Cardiac fibroblast (primary cell): ENCODE results near the gene DPF1.

Experiments
- DNase-seq, 2 donors: peaks; one replicate each; pipeline versions ENCODE4 v3.0.0 to v3.0.0-alpha.2; 2010; ENCODE audit warnings: low read depth in 2 of 2
- H3K4me3 ChIP-seq, 2 donors: replicated peaks in 1 of 2; 1 replicate in 1 of 2; 2 replicates in 1 of 2; pipeline ENCODE4 v1.5.1; 2011; ENCODE audit warnings: low read depth in 2 of 2, low read length in 2 of 2, mild to moderate bottlenecking in 2 of 2, moderate library complexity in 1 of 2
- TF ChIP-seq, protein P1 (sequence below): IDR thresholded peaks from one replicate; pipeline ENCODE4 v1.5.1; 2011; ENCODE audit warnings: low read depth, mild to moderate bottlenecking, low read length, inconsistent platforms

The DPF1 gene

DNA sequence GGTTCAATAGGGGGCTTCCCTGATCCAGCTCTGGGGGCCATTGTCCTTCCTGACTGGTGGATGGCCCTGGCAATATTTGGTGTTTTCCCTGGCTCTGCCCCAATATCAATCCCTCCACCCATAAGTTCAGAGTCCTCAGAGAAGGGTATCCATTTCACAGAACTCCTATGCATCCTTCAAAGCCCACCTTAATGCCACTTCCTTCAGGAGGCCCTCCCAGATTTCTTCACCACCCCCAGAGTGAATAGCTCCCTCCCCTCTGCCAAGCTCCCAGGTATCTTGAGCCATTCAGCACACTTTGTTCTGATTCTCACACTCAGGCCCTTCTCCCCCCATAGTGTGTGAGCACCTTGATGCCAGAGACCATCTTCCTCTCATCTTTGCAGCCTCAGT, 26.4 kb upstream of the DPF1 start:
- DNase-seq, result no peak

DNA sequence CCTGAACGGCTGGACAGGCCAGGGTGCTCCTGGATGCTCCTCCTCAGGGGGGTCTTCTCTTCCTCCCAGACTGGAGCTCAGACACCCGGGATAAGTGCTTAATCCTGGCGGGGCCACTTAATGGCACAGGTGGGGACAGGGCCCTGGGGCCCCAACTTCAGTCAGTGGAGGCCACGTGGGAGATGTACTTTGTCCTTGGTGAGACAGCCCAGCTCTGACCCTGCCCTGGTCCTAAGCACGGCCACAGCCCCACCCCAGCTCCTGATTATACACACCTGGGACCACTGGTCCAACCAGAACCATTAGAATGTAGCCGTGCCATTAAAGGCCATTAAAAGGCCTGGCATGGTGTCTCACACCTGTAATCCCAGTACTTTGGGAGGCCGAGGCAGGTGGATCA, 24.4 kb upstream of the DPF1 start:
- TF ChIP-seq, protein P1, sequence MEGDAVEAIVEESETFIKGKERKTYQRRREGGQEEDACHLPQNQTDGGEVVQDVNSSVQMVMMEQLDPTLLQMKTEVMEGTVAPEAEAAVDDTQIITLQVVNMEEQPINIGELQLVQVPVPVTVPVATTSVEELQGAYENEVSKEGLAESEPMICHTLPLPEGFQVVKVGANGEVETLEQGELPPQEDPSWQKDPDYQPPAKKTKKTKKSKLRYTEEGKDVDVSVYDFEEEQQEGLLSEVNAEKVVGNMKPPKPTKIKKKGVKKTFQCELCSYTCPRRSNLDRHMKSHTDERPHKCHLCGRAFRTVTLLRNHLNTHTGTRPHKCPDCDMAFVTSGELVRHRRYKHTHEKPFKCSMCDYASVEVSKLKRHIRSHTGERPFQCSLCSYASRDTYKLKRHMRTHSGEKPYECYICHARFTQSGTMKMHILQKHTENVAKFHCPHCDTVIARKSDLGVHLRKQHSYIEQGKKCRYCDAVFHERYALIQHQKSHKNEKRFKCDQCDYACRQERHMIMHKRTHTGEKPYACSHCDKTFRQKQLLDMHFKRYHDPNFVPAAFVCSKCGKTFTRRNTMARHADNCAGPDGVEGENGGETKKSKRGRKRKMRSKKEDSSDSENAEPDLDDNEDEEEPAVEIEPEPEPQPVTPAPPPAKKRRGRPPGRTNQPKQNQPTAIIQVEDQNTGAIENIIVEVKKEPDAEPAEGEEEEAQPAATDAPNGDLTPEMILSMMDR, result no peak
- no peak for DNase-seq
- no peak overlapping the region for H3K4me3 ChIP-seq

More for the DNA sequence above, 26.4 kb upstream of the DPF1 start:
- H3K4me3 ChIP-seq, result no peak overlapping the region
- TF ChIP-seq, protein P1, result no peak

DNA sequence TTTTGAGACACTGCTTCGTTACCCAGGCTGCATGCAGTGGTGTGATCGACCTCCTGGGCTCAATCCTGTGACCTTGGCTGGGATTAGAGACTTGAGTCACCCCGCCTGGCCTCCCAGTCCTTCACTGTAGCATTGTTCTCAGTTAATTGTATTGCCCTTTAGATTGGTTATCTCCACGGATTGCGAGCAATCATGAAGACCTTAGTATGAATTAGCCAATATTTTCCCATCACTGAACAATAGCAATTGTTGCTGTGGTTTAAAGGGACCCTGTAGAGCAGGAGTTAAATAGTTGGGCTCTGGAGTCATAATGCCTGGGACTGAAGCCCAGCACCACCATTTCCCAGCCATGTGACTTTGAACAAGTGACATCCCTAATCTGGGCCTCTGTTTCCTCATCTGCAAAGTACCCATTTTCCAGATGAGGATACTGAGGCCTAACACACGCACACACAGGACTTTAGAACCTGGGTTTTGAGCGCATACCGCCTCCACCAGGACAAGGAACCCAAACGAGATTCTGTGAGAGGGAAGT, 23.8 kb upstream of the DPF1 start:
- DNase-seq, result peak; percentile 76 to 88
- TF ChIP-seq, protein P1, result no peak
- no peak overlapping the region for H3K4me3 ChIP-seq

DNA sequence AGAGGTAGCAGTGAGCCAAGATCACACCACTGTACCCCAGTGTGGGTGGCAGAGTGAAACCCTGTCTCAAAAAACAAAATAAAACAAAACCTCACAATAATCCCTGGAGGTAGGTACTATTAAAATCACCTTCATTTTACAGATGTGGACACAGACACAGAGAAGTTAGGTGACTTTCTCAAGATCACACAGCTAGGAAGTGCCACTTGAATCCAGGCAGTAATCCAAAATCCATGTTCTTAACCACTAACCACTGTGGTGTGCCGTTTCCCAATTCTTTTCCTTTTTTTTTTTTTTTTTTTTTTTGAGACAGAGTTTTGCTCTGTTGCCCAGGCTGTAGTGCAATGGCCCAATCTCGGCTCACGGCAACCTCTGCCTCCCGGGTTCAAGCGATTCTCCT, 23.1 kb upstream of the DPF1 start:
- H3K4me3 ChIP-seq, result no peak overlapping the region
- TF ChIP-seq, protein P1, result no peak
- peak; percentile 54 to 60 for DNase-seq

DNA sequence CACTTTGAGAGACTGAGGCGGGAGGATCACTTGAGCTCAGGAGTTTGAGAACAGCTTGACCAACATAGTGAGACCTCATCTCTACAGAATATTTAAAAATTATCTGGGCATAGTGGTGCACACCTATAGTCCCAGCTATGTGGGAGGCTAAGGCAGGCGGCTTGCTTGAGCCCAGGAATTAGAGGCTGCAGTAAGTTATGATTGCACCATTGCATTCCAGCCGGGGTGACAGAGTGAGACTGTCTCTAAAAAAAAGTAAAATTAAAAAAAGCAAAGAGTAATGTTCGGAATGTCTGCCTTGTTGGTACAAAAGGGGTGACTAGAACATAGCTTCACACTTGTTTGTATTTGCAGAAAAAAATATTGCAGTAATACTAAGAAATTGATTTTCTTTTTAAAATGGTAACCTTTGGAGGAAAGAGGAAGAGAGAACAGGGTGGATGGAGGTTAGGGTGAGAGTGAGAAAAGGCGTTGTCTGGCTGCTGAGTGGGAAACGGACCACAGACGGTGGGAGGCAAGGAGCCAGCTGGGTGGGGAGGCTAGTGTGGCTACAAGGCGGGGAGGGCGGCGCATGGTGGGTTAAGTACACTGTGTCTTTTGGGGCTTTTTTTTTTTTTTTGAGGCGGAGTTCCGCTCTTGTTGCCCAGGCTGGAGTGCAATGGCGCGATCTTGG, 21.9 kb upstream of the DPF1 start:
- peak; percentile 54 to 70 for DNase-seq
- H3K4me3 ChIP-seq, result no peak overlapping the region
- TF ChIP-seq, protein P1, result no peak

DNA sequence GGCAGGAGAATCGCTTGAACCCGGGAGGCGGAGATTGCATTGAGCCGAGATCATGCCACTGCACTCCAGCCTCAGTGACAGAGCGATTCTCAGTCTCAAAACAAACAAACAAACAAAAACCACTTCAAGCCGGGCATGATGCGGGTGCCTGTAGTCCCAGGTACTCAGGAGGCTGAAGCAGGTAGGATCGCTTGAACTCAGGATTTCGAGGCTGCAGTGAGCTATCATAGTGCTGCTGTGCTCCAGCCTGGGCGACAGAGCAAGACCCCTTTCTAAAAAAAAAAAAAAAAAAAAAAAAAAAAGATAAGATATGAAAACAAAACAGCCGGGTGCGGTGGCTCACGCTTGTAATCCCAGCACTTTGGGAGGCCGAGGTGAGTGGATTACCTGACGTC, 19.3 kb upstream of the DPF1 start:
- no peak for DNase-seq
- no peak overlapping the region for H3K4me3 ChIP-seq
- TF ChIP-seq, protein P1, result no peak

DNA sequence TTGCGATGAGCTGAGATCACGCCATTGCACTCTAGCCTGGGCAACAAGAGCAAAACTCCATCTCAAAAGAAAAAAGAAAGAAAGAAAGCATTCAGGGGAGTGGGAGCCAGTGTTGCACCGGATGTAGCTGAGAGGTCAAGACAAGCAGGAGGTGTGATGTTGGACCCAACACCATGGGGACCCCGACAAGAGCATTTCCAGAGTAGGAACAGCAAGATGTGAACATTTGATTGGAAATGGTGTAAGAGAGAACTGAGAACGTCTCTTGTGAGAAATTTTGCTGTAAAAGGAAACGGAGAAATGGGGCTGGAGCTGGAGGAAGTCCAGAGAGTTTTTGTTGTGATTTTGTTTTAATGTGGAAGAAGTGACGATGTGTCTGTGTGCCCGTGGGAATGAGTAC, 15.8 kb upstream of the DPF1 start:
- no peak overlapping the region for H3K4me3 ChIP-seq
- TF ChIP-seq, protein P1, result no peak
- DNase-seq, result no peak
